AG08395 (cell line): Measurements from ENCODE around the gene LRRC4C.
A peak's percentile ranks its signal among the peaks of the same experiment; 100 is the strongest.

Experiments used
- DNase-seq: peaks from one replicate; pipeline ENCODE4 v3.0.0; 2012; ENCODE audit warnings: mixed read lengths, low spot score

LRRC4C gene

DNA sequence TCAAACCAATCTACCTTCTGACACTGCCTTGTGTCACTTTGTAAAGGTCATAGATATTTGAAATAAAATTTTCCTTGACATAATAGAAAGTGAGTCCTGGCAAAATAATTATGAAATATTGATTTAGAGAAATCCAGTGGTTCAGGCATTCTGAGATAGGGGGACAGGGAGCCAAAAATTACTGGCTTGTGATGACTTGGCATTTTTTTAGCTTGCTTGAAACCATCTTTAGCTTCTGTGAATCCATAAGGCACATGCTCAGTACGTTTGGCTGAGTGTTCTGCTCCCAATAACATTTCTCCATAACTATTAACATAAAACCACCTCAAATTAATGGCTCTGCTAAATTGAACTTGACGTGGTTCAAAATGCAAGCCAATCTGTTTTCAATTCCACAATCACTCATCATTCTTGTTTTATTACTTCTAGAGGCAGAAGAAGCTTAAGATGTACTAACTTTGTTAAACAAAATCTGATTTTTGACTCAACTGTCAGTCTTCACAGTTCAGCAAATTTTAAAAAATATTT is 209.0 kb downstream of the LRRC4C start:
- no peak for DNase-seq

DNA sequence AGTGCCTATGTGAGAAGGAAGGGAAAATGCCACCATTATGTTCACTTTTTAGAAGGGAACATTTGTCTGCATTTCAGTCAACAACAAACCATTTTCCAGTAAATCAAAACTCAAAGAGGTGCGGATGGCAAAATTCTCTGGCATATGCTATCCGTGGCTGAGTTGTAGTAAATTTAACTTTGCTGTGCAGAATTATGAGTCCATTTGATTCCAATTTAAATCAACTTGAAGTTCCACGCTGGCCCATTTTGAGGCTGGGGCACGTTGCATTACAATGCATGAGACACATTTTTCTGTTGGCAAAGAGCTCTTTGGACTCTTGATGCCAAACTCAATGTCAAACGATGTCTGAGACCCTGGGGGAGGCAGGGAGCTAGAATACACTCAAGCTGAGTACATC is 211.8 kb downstream of the LRRC4C start:
- DNase-seq, result no peak

DNA sequence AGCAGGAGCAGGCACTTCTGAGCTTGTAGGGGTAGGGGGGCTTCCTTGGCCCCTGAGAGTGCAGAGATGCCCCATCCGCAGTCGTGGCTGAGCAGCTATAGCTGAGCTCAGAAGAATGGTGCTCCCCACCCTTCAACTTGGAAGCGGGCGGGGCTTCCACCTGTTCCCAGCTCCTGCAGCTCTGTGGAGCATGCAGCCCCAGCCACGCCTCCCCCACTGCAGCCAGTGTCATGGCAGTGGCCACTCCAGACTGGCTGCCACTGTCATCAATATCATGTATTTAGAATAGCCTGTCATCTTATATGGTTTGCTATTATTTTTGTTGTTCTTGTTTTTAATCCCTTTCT is 213.1 kb downstream of the LRRC4C start:
- DNase-seq, result no peak

DNA sequence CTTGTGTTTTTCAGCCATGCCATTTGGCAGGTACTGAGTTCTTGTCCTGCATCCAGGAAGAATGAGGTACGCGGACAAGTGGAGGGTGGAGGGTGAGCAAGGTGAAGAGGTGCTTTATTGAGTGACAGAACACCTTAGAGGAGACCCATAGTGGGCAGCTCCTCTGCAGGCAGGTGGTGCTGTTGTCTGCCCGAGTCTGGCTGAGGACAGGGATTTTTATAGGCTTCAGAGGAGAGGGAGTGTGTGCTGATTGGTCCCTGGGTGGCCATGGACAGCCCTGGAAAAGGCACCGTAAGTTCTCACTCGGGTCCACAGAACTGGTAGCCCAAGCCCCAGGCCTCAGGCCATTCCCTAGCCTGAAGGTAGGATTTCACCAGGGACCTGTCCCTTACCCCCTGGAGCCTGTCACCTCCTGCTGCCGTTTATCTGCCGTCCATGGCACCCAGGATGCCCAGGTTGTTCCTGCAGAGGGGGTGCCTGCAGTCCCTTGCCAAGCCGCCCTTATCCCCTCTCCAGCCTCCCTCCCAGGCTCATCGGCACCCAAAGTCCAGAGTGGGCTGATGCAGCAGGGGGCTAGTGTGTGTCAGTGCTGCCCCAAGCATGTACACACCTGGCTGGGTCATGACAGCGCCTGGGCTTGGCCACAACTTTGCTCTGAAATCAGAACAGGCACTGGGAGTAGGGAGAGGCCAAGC is 213.6 kb downstream of the LRRC4C start:
- no peak for DNase-seq

DNA sequence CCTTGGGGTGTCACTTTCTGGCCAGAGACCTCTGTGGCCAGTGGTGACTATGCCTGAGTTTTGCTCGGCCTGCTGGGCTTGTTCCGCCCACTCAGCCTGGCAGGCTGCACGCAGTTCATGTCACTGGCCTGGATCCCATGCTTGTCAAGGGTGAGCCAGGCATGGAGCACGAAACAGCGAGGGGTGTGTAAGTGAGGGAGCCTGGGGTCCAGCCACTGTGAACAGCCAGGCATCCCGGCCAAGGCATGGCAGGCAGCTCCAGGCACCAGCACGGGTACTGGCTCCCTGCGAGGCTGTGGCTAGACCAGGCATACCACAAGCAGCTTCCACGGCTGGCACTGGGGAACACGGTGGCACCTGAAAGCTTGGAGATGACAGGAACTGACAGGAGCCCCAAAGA is 214.3 kb downstream of the LRRC4C start:
- DNase-seq, result no peak

DNA sequence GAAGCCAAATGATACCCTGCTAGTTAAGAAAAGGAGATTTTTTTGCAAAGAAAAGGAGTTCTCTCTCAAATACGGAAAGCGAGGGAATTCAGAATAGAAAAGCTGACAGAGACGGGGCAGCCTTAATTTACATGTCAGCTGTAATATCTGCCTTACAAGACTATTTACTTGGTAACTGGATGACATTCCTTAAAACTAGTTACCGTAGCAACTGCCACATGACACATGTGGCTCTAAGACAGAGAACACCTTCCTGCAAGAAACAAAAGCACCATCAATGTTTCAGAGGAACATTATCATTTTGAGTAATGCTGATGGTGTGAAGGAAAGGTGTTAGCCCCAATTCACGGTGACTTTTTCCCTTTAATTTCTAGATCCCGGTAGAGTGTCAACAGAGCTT is 222.1 kb downstream of the LRRC4C start:
- no peak for DNase-seq

DNA sequence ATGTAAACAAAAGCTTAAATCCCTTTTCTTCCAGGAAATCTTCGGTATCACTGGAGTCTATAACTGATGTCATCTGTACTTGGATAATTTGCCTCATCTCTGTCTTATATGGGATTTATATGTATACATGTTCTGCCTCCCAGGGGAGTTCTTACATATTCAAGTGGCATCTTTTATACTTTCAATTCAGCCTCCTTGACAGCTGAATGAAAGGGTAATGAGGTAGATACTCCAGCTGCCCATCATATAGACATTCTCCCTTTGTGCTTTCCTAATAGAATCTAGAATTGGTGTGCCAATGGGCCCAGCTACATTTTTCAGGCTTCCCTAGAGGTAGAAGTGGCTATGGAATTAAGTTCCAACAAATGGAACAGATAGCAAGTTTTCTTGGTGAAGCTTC is 223.8 kb downstream of the LRRC4C start:
- no peak for DNase-seq

DNA sequence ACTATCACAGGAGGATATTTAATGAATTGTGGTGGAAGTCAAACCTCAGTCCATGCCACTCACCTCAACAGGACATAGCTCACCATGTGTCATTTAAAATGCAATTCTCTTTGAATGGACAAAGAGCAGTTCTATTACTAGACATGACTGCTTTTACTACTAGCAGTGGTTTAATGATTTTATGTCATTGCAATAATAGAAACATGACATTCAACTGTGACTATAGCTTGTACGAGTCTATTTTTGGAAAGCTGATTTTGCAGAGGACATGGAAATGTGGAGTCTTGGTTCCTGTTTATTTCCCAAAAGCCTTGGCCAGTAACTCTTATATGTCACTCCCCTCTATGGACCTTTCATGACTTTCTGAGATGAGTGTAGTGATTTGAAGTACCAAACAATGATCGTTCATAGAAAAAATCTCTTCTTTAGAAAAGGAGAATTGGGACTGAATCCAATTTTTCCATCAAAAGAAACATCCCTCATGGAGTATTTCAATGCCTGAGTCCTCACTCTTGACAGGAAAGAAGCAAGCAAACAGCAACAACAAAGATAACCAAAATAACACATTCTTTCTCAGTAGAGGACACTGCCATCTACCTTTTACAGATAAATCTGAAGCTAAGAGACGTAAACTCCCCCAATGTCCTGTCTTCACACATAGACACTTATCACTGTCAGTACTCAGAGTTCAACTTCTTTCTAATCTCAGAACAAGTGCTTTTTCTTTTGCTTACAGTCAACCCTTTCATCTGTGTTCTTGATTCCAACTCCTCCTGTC is 233.4 kb downstream of the LRRC4C start:
- DNase-seq, result no peak

DNA sequence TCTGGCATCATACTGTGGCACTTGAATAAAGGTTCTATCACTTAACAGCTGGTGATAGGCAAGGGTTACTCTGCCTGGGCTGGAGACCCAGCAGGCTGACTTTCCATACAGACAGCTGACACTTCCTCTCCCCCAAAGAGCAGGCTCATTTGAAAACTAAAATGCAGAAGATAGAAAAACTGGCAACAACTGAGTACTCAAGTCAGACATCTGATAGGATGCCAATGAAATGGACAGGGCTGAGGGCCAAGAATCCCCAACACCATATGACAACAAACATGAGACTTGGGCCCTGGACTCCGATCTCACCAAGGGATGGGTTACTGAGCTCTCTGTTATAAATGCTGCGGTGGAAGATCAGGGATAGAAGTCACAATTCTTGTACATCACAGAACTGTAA is 237.2 kb downstream of the LRRC4C start:
- DNase-seq, result no peak

DNA sequence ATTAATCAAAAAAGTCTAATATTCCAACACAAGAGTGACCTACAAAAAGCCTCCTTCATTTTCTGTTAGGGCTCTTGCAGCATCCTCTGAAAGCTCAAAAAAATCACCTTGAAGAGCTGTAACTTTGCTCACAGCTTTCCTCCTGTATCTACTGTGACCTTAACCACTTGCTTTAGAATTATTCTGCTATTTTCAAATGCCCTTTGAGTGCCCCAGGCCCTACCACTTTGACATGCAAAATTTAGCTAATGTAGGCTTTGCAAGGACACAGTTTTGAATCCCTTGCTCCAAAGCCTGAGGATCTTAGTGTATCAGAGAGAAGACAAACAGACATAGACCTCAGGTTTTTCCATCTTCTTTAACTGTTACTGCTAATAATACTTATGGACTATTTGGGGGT is 253.1 kb downstream of the LRRC4C start:
- DNase-seq, result no peak

DNA sequence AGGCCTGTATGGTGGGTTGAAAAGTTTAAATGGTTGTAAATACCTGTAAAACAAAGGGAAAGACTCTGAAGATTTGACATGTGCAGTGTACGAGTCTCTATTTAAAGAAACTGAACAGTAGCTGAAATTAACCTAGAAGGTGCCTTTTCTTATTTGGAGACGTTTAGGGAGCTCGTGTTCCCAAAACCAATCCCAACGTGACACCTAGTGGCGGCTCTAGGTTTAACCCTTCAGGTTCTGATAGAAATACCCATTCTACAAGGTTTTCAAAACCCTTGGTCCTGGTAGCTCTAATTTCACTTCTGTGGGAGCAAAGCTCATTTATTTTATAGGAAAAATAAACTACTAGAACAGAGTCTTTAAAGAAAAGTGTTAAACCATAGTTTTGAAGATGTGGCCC is 258.3 kb downstream of the LRRC4C start:
- DNase-seq, result peak; percentile 5

DNA sequence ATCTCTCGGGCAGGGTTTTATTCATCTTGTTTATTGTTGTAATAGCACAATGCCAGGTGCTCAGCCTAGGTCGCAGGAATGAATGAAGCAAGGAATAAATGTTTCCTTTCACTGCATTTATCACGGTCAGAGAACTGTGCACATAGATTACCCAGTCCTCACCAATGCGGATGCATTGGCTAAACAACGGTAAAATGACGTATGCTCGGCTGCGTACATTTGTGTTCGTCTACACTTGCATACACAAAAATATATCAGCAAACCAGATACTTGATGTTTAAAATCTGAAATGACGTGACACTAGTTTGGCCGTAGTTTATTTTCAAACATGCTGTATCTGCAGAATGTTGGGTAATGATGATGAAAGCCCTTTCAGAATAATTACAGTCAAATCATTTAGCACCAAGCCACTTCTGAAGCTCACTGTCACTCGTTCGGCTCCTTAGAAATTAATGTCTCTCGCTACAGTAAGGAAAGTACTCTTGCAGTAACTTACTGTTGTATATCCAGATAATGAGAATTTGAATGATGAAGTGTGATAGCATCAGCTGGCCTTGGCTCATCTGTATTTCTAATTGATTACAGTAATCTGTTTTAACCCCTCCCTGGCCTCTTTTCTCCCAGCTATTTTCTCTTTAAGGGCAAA is 268.9 kb downstream of the LRRC4C start:
- DNase-seq, result no peak

DNA sequence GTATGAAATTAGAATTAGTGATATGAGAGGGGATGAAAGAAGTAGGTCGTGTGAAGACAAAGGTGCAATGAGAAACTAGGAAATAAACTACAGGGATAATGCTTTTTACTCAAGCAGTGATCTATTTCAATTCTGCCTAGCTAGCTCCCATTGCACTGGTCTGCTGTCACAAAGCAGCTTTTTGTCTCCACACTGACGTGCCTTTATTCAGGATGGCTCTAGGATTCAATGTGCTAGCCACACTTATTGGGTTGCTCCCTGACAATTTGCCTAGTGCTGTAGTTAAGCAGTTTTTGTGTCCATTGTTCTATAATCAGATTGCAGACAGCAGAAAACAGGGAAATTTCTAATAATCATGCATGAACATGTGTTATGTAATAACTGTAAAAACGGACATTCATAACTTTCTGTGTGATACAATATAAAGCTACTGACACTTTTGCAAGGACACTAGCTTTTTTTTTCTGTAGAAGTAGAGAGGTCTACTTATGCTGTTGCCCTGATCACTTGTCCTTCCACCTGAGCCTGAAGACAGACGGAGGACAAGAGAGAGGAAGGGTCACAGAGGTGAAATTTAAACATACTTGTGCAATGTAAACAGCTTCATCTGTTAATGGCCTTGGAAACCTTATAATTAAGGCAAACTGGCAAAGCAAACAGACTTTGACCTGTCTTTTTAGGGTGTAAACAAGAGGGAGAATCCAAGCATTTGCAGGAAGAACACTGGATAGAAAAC is 269.6 kb downstream of the LRRC4C start:
- no peak for DNase-seq

DNA sequence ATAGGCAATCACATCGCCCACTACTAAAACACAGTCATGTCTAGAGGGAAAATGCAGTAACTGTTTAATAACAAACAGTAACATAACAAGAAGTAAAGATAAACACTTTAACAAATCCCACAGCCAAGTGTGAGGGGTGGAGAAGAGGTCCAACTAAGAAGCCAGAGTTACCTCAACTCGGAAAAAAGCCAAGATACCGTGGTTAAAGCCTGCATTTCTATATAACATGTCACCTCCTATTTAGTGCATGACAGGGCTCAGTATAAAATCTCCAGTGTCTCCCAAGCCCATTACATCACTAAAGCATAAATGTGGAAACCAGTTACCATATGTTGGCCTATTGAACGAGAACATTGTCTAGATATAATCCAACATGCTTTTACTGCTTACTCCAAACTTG is 281.7 kb downstream of the LRRC4C start:
- no peak for DNase-seq

DNA sequence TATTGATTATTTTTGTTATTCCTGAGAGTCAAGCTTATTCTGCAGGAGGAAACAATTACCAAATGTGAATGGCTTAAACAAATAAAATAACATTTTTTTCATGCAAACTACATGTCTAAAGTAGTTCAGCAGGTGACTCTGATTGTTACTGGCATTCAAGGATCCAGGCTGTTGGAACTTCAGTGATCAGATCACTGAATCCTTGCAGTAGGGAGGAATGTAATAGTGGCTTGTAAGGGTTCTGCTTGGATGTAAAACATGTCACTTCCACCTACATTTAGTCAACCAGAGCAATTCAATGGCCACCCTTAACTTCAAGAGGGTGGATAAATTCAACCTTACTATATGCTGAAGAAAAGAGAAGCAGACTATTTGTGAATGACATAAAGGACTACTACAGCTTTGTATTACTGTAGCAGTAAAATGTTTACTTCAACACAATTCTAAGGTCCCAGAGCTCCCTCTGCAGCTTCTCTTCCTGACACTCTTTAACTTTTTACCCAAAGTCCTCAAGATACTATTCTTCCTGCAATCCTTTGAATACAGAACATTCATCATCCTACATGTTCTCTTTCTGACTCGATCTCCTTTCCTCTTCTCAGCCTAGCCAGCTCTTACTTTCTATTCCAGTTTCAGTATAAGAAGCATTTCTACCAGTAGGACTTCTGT is 284.0 kb downstream of the LRRC4C start:
- no peak for DNase-seq

DNA sequence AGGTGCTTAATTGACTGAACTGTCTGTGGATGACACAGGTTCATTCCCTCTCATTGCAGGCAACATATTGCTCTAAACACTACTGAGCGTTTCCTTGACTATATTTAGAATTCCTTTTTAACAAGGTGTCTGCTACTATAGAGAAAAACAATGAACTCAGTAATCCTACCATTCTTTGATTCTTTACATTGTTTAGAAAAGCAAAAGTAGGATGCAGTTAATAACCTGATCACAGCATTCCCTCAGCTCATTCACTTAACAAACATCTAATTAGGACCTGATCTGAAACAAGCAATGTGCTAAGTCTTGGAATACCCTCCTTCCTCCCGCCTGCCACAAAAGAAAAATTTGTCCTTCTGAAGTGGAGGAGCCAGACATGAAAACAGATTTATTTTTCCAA is 313.1 kb downstream of the LRRC4C start:
- DNase-seq, result no peak

DNA sequence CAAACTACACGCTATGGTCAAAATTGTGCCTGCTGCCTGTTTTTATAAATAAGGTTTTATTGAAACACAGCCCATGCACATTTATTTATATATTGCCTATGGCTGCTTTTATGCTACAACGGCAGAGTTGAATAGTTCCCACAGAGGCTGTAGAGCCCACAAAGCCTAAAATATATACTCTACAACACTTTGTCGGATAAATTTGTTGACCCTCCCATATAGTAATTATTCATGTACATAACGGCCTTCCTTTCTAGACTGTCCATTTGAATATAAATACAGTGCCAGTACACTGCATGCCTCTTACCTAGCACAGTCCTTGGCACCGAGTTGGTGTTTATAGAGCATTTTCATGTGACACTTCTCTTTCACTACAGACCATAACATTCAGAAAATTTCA is 314.0 kb downstream of the LRRC4C start:
- no peak for DNase-seq

DNA sequence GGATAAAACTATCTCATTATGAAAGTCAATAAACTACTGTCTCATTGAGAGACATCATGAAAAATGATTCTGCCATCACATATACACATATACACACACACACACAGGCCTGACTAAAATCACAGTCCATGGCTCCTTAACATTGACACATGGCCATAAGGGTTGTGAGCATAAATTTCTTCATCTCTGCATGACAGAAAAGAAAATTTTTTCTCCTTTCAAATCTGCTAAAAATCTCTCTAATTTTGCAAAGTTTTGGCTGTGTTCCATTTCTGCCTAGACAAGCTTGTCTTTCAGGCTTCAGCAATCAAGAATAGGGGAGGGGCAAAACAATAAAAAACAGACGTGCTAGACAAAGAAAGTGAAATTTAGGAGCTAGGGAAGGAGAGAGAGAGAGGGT is 324.5 kb downstream of the LRRC4C start:
- DNase-seq, result no peak

DNA sequence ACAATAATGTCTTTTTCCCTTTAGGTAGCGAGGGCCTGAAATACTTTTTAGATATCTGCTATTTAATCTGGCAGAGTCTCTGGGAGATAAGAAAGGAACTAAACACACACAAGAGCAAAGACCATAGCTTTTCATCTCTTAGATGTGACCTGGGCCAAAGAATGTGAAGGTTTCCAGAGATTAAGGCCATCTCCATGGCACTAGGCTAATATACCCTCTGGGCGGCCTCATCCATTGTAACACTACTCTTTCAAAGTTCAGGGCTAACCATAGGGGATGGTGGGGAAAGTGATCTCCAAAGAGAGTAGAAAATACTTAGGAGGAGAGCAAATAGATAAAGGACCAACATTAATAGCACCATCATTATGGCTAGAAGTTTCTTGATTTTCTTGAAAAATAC is 326.4 kb downstream of the LRRC4C start:
- DNase-seq, result no peak

DNA sequence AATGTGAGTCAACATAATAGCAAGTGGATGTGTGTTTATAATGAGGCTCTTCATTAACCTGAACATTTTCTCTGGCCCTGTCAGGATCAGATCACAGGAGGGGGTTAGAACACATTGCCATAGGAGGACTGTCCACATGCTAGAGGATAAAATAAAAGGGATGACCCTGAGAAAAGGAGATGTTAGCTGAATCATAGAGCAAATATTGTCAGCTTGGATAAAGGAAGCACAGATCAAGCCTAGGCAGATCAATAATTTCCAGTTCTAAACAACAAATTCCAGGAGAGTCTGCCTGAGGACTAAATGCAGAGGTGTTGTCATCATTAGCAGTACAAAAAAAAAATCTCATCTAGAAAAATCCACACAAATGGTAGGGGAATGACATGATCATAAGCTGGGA is 337.9 kb downstream of the LRRC4C start:
- no peak for DNase-seq

DNA sequence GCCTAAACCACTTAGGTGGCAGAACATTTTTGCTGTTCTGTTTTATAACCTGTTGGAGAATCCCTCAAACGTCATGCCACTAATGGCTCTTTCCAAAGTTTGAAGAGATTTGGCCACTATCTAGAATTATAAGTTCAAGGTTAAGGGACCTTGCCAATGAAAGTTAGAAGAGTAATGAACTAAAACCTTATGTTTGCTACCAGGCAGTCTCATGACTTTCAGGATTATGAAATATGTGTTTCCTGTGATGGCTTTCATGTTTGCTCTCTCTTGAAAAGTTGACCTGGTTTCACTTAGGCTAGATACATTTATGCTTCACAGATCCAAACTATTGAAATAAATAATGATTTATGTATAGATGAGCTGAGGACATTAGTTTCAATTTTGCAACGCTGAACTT is 340.0 kb downstream of the LRRC4C start:
- no peak for DNase-seq

DNA sequence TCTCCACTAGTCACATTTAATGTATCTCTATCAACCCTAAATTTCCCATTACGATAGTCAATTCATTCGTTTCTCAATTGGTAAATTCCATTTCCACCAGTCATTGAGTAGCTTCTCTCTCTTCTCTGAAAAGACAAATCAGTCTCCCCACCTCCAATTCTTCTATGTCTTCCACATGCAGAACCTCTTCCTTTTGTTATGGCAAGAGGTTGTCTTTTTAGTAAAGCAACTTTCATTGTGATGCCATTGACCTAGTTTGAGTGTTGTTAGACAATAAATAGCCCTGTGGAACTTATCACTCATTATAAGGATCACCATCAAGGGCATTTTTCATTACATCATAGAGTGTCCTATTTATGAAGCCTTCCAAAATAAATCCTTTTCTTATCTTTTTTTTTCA is 340.9 kb downstream of the LRRC4C start:
- DNase-seq, result no peak
